ENCODE results near the gene ALB.

ALB gene

GRCh38 chr4:73439991-73440390, 35.9 kb downstream of the ALB start:
- Histone ChIP-seq H3K9me3 (ENCODE audit: severe bottlenecking) (no peaks in the 10 kb centered on the region), H3K4me1 (ENCODE audit: insufficient read depth, poor library complexity, severe bottlenecking) (no peaks in the 10 kb centered on the region), H3K36me3 (ENCODE audit: low read depth) (no peaks in the 10 kb centered on the region), H3K4me3 (ENCODE audit: severe bottlenecking) (no peak overlapping the region), H3K27me3 (ENCODE audit: insufficient read depth, poor library complexity, severe bottlenecking) (peaks cover 2% of the 10 kb centered on the region), H3K27ac (ENCODE audit: poor library complexity, severe bottlenecking) (no peak overlapping the region)
- ATAC-seq (ENCODE audit: low read depth) (no peak), DNase-seq (ENCODE audit: low spot score) (no peak)
- TF ChIP-seq CTCF (IDR thresholded peaks at IDR 0.05; ENCODE audit: poor library complexity, severe bottlenecking), result no peak

DNA sequence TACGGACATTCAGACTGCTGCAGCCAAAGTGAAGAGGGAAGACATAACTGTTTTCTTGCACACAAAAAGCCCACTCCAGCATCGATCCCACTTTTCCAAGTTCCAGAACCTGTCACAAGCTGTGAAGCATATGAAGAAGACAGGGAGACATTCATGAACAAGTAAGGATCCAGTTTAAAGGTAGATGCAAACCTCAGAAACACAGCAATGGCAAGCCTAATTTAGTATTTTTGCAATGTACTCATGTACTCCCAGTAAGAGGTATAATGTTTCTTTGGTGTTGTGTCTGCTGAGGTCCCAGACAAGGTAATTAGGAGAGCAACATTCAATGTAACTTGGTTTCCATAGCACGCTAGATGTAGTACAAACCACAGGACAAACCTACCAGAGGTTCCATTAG, 36.6 kb downstream of the ALB start:
- H3K27ac ChIP-seq (ENCODE audit: poor library complexity, severe bottlenecking), result no peak overlapping the region
- ATAC-seq (ENCODE audit: low read depth) (no peak), DNase-seq (ENCODE audit: low spot score) (no peak)
- H3K4me1 ChIP-seq (ENCODE audit: insufficient read depth, poor library complexity, severe bottlenecking), result no peaks in the 10 kb centered on the region
- H3K36me3 ChIP-seq (ENCODE audit: low read depth), result no peaks in the 10 kb centered on the region
- H3K27me3 ChIP-seq (ENCODE audit: insufficient read depth, poor library complexity, severe bottlenecking), result no peaks in the 10 kb centered on the region
- no peak for TF ChIP-seq CTCF (IDR thresholded peaks at IDR 0.05; ENCODE audit: poor library complexity, severe bottlenecking)
- no peaks in the 10 kb centered on the region for H3K9me3 ChIP-seq (ENCODE audit: severe bottlenecking)
- H3K4me3 ChIP-seq (ENCODE audit: severe bottlenecking), result no peak overlapping the region

- H3K9me3 ChIP-seq (ENCODE audit: severe bottlenecking), result no peaks in the 10 kb centered on the region
- DNase-seq (ENCODE audit: low spot score), result no peak
- no peaks in the 10 kb centered on the region for H3K4me1 ChIP-seq (ENCODE audit: insufficient read depth, poor library complexity, severe bottlenecking)
- H3K27ac ChIP-seq (ENCODE audit: poor library complexity, severe bottlenecking), result no peak overlapping the region
- peaks cover under 1% of the 10 kb centered on the region for H3K27me3 ChIP-seq (ENCODE audit: insufficient read depth, poor library complexity, severe bottlenecking)
- TF ChIP-seq CTCF (IDR thresholded peaks at IDR 0.05; ENCODE audit: poor library complexity, severe bottlenecking), result no peak
- no peak overlapping the region for H3K4me3 ChIP-seq (ENCODE audit: severe bottlenecking)
- 0 out of 3 replicates have a peak, but pooled peaks have one; percentile 23 for ATAC-seq (ENCODE audit: low read depth)
- H3K36me3 ChIP-seq (ENCODE audit: low read depth), result no peaks in the 10 kb centered on the region
Observed at GRCh38 chr4:73442275-73442674, 38.2 kb downstream of the ALB start.

GRCh38 chr4:73443224-73443623, 39.1 kb downstream of the ALB start:
- H3K27me3 ChIP-seq (ENCODE audit: insufficient read depth, poor library complexity, severe bottlenecking), result peaks cover 4% of the 10 kb centered on the region
- no peaks in the 10 kb centered on the region for H3K36me3 ChIP-seq (ENCODE audit: low read depth)
- H3K9me3 ChIP-seq (ENCODE audit: severe bottlenecking), result no peaks in the 10 kb centered on the region
- H3K4me1 ChIP-seq (ENCODE audit: insufficient read depth, poor library complexity, severe bottlenecking), result no peaks in the 10 kb centered on the region
- H3K4me3 ChIP-seq (ENCODE audit: severe bottlenecking), result no peak overlapping the region
- ATAC-seq (ENCODE audit: low read depth), result no peak
- no peak for TF ChIP-seq CTCF (IDR thresholded peaks at IDR 0.05; ENCODE audit: poor library complexity, severe bottlenecking)
- DNase-seq (ENCODE audit: low spot score), result no peak
- H3K27ac ChIP-seq (ENCODE audit: poor library complexity, severe bottlenecking), result no peak overlapping the region

GRCh38 chr4:73445383-73446335, 41.6 kb downstream of the ALB start:
- TF ChIP-seq CTCF (IDR thresholded peaks at IDR 0.05; ENCODE audit: poor library complexity, severe bottlenecking), result no peak
- no peaks in the 10 kb centered on the region for H3K36me3 ChIP-seq (ENCODE audit: low read depth)
- H3K4me1 ChIP-seq (ENCODE audit: insufficient read depth, poor library complexity, severe bottlenecking), result peaks cover 6% of the 10 kb centered on the region
- ATAC-seq (ENCODE audit: low read depth), result no peak
- no peak overlapping the region for H3K4me3 ChIP-seq (ENCODE audit: severe bottlenecking)
- peaks cover 4% of the 10 kb centered on the region for H3K27me3 ChIP-seq (ENCODE audit: insufficient read depth, poor library complexity, severe bottlenecking)
- no peaks in the 10 kb centered on the region for H3K9me3 ChIP-seq (ENCODE audit: severe bottlenecking)
- DNase-seq (ENCODE audit: low spot score), result no peak
- H3K27ac ChIP-seq (ENCODE audit: poor library complexity, severe bottlenecking), result no peak overlapping the region

Data from RWPE2 (cell line).